ENCODE measurements around the gene FMNL2.
"Not testable (repeated sequence)": the region's sequence is repeated elsewhere in the genome, so short reads cannot be mapped to it uniquely, and the experiment has no call there.

Gene FMNL2

DNA sequence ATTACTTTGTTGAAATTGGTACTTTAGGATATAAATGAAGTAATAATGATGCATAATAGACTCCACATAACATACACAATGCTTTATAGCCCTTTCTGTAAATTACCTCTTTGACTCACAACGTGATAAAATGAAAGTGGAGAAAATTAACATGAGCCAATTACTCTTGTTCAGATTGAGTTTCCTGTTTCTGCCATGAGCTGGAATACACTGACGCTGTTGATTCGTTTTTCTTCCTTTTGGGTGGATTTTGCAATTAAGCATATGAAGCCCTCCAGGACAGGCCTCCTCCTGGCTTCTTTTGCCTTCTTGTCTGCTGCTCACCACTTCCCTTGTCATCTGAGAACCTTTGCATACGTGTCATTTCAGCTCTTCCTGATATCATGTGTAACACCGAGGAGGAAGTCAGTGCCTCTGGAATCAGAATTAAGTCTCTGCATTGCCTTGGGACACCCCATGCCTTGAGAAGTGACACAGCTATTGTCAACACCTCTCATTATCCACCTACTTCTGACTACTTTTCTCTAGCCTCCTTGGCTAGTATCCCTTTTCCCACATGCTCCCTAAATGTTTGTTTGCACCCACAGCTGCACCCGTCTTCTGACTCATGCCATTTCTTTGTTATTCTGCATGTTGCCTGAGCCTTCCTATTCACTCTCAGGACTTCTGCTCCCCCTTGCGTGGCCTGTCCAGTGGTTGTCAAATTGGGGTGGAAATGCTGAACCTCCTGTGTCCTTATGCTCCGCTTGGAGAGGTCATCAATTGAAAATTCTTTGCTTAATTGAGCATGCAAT lies 134.1 kb downstream of the FMNL2 start:
- no peak for DNase-seq (ENCODE audit: low read depth in 3 of 3)

DNA sequence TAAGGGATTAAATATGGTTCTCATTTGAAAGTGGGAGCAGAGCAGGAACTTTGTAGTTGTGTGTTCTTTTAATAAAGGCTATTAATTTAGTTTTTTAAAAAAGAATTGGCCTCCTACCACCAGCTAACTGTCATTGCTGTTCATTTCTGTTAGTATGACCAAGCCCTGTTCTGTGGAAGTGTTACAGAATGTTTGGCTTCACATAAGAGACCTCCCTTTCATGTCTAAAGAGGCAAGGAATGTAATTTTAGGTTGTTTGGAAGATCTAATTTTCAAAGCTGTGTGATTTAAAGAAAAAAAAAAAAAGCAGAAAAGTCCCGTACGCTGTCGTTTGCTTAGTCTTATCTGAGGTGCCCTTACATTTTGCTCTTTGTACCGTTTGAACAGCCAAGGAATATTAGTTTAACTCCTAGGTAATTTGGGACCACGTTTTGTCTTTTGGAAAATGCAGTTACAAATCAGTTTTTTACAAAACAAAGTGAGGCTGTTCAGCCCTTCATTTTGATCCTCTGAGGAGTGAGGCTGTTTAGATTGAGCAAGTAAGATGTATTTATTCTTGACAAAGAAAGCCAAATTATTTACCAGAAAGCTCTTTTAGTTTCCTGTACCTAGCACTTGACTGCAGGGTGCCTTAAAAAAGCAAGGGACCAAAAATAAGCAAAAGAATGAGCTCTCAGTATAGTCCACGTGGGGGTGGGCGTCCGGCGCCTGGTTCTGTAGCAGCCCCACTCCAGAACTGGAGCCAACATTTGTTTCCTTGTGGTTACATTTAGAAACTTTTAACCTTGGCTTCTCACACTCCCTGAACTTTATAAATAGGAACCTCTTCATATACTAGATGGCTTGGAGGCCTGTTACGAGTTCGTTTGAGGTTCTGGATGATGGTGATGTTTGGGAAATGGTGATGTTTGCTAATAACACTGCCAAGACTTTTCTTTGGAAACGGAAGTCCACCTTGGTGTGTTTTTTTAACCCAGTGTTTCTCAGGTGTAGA lies 136.2 kb downstream of the FMNL2 start:
- no peak for DNase-seq (ENCODE audit: low read depth in 3 of 3)

DNA sequence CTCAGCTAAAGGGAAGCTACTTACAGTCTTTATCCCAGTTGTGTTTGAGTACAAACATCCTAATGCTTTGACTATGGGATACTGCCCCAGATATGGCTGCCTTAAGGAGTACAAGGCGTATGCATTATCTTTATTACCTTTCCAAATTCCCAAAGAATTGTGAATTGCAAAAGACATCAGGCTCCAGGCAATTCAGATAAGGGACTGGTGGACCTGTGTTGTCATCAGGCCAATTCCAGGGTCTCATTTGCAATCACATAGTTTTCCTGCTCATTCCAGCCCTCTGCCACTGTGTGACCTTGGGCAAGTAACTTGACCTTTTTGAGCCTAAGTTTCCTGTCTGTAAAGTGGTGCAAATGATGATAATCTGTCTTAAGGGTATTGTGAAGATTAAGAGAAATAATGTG lies 137.5 kb downstream of the FMNL2 start:
- DNase-seq (ENCODE audit: low read depth in 3 of 3), result no peak

DNA sequence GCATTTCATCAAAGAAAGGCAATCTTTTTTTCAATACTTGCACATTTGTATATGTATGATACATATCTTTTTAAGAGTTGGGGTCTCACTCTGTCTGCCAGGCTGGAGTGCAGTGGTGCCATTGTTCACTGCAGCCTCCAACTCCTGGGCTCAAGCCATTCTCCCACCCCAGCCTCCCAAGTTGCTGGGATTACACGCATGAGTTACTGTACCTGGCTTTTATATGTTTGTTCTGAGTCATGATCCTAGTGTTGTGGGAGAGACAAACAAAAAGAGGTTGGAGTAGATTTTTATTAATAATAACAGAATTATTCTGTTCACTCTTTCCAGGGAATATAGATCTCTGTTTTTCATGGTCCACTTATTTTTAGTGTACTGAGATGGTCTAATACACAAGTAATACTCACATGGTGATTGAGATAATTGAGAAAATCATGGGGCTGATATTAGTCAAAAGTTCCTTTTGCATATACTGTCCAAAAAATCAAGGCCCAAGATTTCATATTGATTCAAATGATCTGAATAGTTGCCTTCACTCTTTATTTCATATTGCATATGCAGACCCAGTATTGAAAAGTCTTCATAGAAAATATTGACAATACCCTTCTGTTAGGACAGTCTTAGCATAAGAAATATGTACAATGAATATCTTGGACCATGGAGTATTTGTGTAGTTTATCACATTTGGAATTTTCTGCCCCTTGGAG lies 138.3 kb downstream of the FMNL2 start:
- DNase-seq (ENCODE audit: low read depth in 3 of 3), result no peak

DNA sequence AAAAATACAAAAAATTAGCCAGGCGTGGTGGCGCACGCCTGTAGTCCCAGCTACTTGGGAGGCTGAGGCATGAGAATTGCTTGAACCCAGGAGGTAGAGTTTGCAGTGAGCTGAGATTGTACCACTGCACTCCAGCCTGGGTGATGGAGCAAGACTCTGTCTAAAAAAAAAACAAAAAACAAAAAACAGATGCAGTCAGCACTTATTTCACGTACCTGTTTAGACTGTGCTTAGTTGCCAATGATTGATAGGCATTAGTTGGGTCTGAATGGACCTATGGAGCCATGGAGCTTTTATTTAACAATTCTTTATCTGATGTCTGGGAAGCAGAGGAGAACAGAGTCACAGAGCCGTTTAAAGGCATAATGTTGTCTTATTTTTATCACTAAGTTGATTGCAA lies 139.5 kb downstream of the FMNL2 start:
- not testable (repeated sequence) for DNase-seq (ENCODE audit: low read depth in 3 of 3)

DNA sequence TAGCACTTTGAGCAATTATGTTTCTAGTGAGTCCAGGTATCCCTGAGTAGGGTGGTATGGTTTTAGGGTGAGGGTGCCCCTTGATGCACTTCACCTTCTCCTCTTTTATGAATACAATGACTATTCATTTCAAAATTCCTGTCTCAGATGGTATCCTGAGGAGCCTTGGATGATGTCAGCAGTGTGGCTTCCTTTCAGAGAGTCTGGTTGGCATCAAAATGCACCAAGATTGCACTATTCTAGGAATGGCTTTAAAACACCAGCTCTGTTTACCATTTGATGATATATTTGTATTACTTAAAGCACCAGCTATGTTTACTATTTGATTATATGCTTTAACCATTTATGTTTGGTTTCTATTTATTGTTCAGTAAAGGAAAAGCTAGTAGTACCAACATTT lies 141.0 kb downstream of the FMNL2 start:
- no peak for DNase-seq (ENCODE audit: low read depth in 3 of 3)

DNA sequence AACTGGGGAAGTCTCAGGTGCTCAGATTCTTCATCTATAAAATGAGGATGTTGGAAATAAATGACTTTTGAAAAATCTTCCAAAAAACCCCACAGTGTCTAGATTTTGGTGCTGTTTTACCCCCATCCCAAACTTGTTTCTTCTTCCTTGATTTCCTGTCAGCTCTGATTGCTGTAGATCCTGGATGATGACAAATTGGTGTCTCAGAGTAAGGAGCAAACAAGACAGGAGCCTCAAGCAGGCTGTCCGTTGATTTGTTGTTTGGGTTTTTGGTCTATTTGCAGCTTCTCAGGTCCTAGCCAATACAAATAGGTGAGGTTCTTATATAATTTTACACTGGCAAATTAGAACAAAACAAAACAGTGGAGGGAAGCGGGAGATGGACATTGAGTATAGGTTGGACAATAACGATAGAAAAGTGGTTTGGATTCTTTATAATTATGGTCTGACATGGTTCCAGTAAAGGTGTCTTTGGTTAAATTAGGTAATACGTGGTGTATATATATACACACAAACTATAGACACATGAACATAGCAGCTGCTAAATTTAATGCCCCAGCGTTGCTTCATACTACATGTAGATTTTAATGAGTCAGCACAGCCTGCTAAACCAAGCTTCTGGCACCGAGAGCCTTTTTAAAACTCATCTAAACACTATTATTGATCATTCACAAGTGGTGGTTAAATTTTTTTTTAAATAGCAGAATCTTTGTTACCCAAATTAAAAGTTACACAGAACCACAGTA lies 142.5 kb downstream of the FMNL2 start:
- no peak for DNase-seq (ENCODE audit: low read depth in 3 of 3)

DNA sequence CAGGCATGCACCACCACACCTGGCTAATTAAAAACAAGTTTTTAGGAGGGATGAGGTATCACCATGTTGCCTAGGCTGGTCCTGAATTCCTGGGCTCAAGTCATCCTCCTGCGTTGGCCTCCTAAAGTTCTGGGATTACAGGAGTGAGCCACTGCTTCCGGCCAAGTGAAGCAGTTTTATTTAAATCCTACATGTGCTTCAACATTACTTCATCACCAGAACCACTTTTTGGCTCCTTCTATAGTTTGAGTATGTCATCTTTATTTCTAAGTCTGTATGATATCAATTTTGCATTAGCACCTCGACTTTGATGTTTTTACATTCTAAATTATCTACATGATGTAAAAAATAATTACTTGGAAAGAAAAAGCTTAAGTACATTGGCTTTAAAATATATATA lies 144.3 kb downstream of the FMNL2 start:
- no peak for DNase-seq (ENCODE audit: low read depth in 3 of 3)

DNA sequence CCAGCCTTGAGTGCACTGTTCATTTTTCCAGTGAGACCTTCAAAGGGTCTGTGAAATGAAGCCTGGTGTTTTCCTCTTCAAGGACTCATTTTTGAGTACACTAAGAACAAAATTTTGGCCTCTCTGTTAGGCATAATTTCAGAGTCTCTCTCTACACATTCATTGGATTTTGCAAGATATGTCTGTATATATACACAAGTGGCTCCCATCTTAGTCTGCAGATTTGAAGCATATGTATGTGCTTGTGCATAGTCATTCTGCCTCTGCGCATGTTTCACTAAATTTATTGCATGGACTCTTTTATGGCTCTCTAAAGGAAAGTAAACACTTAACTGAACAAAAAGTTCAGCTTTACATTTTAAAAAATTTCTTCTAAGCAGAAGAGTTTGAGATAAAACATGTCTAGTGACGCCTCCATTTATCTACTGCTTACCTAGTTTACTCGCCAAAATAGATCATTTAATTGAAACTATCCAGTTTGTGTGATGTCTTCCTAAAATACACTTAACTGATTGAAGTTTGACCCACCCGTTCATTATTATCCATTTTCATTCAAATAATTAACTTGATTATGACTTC lies 145.9 kb downstream of the FMNL2 start:
- DNase-seq (ENCODE audit: low read depth in 3 of 3), result no peak

DNA sequence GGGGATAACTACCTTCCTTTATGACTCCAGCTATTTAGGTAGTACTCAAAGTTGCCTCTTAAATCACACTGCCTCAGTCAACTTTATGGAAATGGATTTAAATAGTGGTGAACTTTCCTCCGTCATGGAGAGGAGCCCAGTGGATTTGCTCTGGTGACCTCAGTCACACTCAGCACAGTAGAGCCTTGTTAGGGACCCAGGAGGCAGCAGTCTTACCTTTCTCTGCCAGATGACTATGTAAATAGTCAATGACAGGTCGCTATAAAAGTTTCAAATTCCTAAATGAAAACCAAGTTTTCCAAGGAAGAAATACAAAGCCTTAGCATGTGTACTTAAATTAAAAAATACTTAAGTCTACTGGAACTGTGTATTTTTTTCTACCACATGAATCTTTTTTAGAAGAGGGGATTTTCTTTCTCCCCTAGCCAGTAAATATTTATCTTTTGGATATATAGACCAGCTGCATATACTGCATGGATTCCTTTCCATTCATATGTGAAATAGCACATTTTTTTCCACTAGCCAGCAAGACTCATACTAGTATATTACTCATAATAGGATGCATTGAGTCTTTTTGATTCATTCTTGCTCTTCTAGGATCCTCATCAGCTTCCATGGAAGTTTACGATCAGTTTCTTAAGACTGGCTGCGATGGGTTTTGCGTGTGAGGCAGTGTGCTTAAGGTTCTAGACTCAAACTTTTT lies 147.1 kb downstream of the FMNL2 start:
- DNase-seq (ENCODE audit: low read depth in 3 of 3), result no peak

DNA sequence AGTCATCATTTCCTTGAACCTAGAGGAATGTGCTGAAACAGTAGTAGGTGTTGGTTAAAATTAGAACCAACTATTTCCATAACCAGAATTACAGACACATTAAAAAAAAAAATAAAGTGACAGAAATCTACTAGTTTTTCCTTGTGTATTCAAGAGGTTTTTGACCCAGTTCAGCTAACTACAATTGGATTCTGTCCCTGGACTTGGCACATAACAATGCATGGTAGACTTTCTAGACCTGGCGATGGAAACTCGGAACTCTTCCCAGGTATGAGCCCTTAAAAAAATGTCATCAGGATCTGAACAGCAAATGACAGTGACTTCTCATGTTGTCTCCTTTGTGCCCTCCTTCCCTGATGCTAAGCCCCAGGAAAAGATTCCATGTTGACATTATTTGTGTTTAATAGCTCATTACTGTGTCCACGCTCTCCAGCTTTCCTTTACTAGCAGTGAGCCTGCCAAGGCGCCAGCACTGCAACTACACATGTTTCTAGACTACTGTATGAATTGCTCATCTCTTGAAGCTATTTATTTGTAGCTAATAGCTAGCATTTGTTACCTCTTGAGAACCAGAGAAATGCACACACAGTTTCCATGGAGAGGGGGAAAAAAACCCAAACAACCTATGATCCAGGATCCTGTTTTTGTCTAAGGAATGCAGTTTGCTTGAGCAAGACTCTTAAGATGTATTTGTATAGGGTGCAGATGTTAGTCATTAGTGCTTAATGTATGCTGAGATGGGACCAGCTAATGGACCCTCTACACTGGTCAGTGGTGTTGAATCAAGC lies 148.5 kb downstream of the FMNL2 start:
- no peak for DNase-seq (ENCODE audit: low read depth in 3 of 3)

DNA sequence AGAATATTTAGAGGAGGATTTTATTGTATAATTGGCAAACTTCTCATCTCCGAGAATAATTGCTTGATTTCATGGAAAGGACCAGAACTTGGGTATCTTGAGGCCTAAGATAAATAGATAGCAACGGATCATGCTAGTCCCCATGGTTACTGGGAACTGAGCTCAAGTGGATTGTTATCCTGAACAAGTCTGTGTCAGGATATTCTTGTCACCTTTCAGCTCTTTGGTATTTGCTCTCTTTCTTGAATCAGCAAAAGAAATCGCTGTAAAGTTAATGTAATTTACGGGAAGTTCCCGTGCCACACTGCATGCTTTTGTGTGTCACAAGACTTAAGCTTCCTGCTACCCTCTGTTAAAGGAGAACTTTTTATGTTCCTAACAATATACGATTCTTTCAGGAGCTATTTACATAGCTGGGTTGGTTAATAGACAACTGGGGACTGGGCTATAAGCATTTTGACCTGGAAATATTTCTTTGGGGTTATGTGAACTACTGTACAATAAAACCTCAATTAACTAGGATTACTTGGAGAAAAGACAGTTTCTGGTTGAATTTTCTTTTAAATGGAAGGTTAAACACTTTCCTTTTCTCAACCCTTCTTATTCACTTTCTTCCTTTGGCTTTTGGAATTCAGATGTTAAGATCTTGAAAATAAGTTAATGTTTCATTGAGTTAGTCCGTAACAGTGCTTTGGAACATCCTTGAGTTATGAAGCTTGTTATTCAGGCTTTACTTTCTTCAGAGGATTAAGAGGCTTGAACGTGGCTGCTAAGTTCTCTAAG lies 151.2 kb downstream of the FMNL2 start:
- no peak for DNase-seq (ENCODE audit: low read depth in 3 of 3)

DNA sequence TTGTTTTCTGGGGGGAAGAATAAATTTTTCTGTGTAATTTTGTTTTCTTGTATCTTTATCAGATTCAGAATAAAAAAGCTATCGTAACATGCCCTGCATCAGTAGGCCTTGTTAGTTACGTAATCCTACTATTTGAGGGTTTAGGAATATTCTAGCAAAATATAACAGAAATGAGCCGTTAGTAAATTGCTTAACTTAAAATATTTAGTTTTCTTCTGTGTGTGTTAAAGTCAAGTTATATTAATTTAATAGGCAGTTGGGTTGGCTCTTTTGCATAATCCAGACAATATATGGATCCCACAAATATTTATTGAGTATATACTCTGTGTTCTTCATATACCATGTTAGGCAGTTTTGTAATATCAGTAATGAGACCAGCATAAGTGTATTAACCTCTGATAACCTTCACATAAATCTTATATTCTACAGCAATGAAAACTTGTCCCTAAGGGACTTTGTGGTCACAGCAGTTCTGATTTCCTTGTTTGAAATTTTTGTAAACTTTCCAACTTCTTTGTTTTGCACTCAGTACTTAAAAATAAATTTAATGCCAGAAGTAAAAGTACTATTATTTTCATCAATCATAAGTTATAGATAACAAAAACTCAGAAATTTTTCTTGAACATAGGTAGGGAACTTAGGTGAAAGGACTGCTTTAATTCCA lies 151.9 kb downstream of the FMNL2 start:
- no peak for DNase-seq (ENCODE audit: low read depth in 3 of 3)

DNA sequence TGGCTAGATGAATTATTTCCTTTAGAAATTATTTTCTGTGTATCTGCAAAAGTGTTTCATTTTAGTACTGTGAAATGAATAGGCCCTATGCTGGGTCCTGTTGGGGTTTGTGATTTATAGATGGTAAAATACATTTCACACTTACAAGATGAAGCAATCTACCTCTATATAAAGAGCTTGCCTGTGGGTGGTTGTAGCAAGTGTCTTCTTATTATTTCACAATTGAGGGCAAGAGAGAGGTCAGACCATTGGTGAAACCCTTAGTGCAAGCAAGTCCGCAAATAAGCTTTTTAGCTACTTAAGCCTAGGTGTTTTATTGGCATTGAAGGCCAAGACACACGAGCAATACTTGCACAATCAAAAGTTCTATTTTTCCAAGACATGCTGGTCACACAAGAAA lies 153.1 kb downstream of the FMNL2 start:
- DNase-seq (ENCODE audit: low read depth in 3 of 3), result no peak

DNA sequence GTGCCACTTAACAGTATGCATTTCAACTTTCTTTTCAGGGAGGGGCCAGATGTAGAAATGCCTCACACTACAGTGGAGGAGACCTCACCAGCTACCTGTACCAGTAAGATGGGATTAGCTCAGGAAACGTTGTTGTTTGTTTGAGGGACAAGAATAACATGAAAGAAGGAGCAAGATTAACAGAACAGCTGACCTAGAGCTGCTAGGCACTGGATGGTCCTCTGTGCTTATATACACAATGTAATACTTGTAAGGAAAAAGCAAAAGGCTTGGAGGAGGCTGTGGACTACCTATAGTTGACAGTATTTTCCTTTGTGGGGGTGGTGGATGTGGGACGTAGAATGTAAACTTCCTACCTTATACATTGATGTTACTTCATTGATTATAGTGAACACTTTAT lies 154.4 kb downstream of the FMNL2 start:
- DNase-seq (ENCODE audit: low read depth in 3 of 3), result no peak

DNA sequence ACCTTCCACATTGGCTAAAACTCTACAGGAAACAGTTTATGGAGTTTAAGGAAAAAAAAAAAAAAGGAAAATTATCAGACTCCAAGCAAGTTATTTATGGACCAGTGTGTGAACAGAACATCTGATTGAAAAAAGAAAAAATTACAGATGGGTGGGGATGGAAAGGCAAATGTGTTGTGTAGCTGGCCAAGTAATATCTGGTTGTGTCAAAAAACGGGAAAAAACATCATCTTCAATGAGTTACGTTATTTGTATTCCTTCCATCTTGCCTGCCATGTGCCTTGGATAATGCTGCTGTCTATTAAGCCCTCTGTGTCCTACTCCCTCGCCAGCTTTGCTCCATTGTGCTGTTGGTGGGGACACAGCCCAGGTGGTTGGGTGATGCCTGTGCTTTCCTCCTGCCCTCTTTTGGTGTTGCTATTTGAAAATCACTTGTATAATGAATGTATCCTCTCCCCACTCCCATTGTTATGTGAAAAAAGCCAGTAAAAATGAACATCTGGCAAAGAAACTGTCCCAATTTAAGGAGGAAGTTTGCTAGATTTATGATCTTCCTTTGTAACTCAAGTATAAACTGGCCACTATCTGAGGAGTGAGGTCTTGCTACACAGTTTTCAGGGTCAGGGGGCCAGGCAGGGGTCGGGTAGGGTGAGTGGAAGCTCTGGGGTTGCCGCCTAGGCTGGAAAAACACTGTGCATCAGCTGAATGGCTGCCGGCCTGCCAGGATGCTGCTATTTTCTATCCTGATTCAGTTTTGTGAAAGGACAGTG lies 155.9 kb downstream of the FMNL2 start:
- no peak for DNase-seq (ENCODE audit: low read depth in 3 of 3)

DNA sequence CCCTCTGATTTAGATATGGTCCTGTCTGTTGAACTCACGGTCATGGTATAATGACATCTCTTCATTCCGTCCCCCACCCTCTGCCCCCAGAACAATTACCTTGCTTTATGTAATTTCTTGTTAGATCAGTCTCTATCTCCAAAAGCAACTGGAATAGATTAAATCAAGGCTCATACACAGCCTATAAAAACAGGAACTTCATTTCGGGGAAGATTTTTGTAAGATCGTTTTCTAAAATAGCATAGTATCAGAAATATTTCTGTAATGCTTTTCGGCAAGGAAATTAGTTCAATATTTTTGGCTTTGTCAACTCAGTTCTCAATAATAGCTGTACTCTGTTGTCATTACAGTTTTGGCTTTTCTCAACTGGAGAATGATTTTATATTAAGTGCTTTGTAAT lies 157.2 kb downstream of the FMNL2 start:
- DNase-seq (ENCODE audit: low read depth in 3 of 3), result no peak

DNA sequence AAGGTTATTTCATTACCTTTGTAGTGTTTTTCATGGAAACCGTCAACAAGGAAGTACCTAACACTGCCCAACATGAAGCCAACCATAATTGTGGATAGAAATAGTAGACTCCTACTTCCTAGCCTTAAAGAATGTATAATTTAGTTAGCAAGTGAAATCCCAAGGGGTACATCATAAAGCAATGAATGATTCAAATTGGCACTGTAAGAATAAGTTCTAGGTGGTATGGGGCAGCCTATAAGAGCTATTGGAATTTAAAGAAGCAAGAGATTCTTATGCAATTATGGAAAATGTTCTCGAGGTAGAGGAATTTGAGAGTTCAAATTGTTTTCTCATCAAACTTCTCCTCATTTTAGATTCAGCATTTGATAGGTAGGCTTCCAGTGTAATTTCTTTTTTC lies 157.9 kb downstream of the FMNL2 start:
- DNase-seq (ENCODE audit: low read depth in 3 of 3), result no peak

All from stimulated activated CD4-positive, alpha-beta T cell treated with anti-CD3 and anti-CD28 coated beads, TNF-alpha, amount 100 ng/mL, for 4 hours (primary cell).